D721Med (cell line): ENCODE data around the gene CHCHD4.

Source experiments
- DNase-seq: peaks from one replicate; pipeline ENCODE4 v3.0.0; 2011; ENCODE audit warnings: low spot score; ENCODE audit not compliant: insufficient read length
- FAIRE-seq: peaks from 2 replicates; lab custom pipeline; 2011; peaks lifted over from hg19 to GRCh38; lab: Jason Lieb, UNC
- TF ChIP-seq, protein P1 (sequence below): IDR thresholded peaks from 2 replicates; pipeline ENCODE4 v1.5.1; 2012; ENCODE audit warnings: mild to moderate bottlenecking, control low read depth; ENCODE audit not compliant: insufficient read depth; ENCODE audit errors: missing control alignments

The CHCHD4 gene

DNA sequence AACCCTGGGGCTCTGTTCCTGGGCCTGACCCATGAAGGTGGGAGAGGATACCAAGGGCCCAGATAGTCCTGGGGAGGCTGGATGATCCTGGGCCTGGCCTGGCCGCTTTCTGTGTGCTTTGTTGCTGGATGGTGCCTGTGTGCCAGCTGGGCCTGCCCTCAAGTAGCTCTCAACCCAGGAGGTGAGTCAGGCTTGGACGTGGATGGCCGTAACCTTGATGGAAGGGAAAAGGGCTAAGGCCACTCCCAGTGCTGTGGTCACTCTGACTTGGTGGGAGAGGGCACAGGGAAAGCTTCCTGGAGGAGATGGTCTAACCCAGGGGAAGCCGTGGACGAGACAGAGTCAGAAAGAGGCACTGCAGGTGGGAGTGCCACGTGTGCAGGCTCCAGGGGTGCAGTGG is 9.6 kb upstream of the CHCHD4 start:
- TF ChIP-seq, protein P1, sequence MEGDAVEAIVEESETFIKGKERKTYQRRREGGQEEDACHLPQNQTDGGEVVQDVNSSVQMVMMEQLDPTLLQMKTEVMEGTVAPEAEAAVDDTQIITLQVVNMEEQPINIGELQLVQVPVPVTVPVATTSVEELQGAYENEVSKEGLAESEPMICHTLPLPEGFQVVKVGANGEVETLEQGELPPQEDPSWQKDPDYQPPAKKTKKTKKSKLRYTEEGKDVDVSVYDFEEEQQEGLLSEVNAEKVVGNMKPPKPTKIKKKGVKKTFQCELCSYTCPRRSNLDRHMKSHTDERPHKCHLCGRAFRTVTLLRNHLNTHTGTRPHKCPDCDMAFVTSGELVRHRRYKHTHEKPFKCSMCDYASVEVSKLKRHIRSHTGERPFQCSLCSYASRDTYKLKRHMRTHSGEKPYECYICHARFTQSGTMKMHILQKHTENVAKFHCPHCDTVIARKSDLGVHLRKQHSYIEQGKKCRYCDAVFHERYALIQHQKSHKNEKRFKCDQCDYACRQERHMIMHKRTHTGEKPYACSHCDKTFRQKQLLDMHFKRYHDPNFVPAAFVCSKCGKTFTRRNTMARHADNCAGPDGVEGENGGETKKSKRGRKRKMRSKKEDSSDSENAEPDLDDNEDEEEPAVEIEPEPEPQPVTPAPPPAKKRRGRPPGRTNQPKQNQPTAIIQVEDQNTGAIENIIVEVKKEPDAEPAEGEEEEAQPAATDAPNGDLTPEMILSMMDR: no peak
- DNase-seq (no peak), FAIRE-seq (no peak)

DNA sequence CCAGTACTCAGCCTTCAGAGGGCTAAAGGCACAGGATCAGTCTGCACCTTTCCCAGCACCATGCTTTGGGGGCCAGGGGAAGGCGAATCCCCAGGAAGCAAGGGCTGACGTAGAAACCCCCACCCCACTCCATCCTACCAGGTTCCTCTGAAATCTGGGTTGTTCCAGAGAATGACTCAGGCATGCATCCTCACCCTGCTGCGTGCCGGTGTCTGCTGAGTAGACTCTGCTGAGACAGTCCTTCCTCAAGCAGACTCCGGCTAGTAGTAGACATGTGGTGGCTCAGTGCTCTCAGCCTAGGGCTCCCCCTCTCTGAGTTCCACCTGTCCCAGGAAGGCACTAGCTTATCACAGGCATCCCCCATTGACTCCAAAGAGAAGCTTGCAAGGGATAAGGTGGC is 9.2 kb upstream of the CHCHD4 start:
- TF ChIP-seq, protein P1: no peak
- FAIRE-seq: no peak

DNA sequence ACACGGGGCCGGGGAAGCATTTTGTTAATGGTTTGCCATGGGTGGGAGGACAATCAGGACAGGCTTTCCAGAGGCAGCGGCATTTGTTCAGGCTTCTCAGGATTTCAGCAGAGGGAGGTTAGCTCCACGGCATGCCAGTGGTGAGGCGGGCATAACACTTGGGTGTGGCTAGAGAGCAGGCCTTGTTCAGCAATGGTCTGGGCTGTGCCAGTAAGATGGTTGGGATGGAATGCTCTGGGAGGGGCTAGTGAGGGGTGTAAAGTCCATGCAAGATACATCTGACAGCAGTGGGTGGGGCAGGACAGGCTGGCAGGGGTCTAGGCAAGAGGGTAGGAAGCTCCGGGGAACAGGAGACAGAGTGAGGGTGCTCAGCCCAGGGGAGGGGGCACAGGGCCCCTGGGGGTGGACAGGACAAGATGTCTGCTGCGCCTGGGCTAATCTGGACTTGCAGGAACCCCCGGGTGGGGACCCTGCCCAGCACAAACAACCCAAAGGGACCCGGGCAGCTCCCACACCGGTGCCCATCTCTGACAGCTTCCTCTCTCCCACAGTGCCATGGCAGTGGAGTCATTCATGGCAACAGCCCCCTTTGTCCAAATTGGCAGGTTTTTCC is 8.6 kb upstream of the CHCHD4 start:
- FAIRE-seq: no peak
- TF ChIP-seq, protein P1: no peak
- no peak for DNase-seq

More for the DNA sequence above, 9.2 kb upstream of the CHCHD4 start:
- DNase-seq: no peak

DNA sequence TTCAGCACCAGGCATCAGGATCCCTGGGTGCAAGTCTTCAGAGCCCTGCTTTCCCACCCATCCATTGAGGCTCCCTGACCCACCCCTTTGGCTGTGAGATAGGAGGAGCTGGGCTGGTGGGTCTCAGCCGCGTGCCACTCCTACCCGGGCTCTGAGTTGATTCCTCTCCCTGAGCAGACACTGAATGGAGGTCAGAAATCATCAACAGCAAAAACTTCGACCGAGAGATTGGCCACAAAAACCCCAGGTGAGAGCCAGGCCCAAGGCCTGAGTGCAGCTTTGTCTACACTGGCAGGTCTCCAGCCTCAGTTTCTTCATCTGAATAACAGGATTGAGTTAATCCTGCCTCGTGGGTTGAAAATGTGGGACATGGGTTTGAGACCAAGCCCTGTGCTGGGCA is 8.0 kb upstream of the CHCHD4 start:
- no peak for FAIRE-seq
- no peak for DNase-seq

DNA sequence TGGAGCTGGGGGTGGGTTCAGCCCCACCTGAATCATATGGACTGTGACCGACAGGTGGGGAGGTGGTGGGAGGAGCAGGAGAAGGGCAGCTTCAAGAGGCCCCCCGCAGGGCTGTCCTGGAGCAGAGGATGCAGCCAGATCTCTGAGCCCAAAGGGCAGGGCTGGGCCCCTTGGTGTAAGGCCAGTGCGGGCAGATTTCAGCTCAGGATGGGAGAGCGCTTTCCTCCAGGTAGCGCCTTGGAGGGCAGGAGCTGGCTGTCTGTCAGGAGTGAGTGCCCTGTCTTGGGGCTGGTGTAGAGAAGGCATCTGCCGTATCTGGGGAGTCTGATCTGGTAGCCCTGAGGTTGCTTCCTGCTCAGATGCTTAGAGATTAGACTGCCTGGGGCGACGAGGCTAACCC is 7.5 kb upstream of the CHCHD4 start:
- FAIRE-seq (no peak), DNase-seq (no peak)
- TF ChIP-seq, protein P1: no peak

More for the DNA sequence above, 8.0 kb upstream of the CHCHD4 start:
- TF ChIP-seq, protein P1: no peak

DNA sequence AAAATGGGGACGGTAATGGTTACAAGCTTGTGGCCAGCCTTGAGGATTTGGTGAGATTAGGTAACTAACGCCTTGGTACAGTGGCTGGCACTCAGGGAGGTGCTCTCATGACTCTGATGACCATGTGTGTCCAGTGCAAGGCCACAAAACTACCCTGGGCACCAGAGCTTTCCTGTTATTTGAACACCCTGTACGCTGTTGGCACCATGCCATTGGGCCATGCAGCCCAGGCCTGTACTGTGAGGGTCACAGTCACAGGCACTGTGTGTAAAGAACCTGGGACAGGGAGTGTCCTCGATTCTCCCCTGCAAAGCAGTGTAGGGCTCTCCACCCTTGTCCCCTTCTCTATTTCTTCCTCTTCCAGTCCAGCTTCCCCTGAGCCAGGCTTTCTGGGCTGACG is 6.5 kb upstream of the CHCHD4 start:
- DNase-seq (no peak), FAIRE-seq (no peak)
- TF ChIP-seq, protein P1: no peak

DNA sequence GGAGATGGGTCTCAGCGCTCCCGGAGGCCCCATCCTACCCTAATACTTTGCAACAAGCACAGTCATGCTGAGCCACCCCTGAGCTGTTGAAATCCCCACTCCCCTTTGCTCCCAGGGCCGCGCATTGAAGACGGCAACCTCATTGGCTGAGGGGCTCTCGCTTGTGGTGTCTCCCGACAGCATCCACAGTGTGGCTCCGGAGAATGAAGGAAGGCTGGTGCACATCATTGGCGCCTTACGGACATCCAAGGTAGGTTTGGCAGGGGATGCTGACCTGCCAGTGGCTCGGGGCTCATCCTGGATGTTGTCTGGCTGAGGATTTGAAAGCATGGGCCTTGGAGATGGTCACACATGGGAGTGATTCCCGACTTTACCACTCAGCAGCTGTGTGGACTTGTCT is 6.0 kb upstream of the CHCHD4 start:
- no peak for DNase-seq
- TF ChIP-seq, protein P1: no peak
- FAIRE-seq: no peak
